ENCODE data around the gene DLEC1. TPM values are rescaled to one million over a fixed set of nuclear protein-coding genes. Genes with fewer than 3 reads are reported as not detected.

The DLEC1 gene
- total and polyA plus RNA-seq, 9 of the 15 experiments (the other 6 are each of a cell fraction or from before 2014, with no cell fraction given) = 0.07 to 0.08 TPM; not detected in 7

DNA sequence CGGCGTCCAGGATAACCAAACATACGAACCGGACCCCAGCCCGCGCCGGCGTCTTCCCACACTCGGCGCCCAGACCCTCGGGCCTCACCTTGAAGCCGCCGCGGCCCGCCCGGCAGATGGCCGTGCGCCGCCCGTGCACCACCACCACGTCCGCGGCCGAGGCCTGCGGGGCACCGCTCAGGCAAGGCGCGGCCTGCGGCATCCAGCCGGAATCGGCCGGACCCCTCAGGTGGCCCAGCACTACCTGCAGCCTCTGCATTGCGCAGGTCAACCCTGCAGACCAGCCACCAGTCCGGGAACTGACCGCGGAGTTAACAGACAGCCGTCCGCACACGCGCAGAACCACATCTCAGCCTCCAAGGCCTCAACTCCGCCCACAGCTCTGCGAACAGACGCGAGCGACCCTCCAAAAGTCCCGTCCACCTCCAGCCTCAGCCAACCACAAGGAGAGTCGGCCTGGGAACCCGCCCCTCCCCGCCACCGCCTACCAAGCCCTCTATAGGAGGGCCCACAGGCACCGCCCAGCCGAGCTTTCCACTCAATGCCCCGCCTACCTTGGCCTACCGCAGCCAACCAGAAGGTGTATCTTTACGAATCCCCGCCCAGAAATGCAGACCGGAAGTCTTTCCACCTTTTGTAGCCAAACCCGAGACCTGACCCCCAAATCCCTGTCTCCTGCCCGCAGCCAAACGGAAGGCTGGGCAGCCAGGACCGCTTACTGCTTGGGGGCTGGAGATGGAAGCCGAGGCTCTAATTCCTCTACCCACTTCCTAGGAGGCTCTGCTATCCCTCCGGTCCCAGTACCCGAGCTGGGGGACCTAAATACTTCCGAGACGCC is 98.0 kb downstream of the DLEC1 start, which contains the start of gene ACAA1 (continued):
- TF ChIP-seq, protein P1, sequence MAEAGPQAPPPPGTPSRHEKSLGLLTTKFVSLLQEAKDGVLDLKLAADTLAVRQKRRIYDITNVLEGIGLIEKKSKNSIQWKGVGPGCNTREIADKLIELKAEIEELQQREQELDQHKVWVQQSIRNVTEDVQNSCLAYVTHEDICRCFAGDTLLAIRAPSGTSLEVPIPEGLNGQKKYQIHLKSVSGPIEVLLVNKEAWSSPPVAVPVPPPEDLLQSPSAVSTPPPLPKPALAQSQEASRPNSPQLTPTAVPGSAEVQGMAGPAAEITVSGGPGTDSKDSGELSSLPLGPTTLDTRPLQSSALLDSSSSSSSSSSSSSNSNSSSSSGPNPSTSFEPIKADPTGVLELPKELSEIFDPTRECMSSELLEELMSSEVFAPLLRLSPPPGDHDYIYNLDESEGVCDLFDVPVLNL (CRISPR knock-in tag; IDR thresholded peaks at IDR 0.05; ENCODE audit: low read depth) = no peak
- TF ChIP-seq ZKSCAN8 (CRISPR knock-in tag; IDR thresholded peaks at IDR 0.05) (no peak), HCFC1 (IDR thresholded peaks at IDR 0.05; ENCODE audit: low read depth, low read length) (peak; percentile 6; the same call in 1 of the 2 replicates), COPS2 (conservative IDR thresholded peaks at IDR 0.05) (no peak), RCOR1 (IDR thresholded peaks at IDR 0.05; ENCODE audit: borderline replicate concordance in 1 of 2, low read depth in 2 of 2, low read length in 2 of 2) (peak in 1 of 2 experiments; percentile 2; a peak in 1 of 4 replicates), HOXB6 (CRISPR knock-in tag; IDR thresholded peaks at IDR 0.05; ENCODE audit: borderline replicate concordance) (no peak), ZNF133 (CRISPR knock-in tag; IDR thresholded peaks at IDR 0.05) (0 out of 2 replicates have a peak, but pooled peaks have one; percentile 69), ZNF431 (CRISPR knock-in tag; IDR thresholded peaks at IDR 0.05) (no peak), NFE2L1 (tag; IDR thresholded peaks at IDR 0.05; ENCODE audit: borderline replicate concordance, low read depth) (no peak), ZNF507 (tag; conservative IDR thresholded peaks at IDR 0.05) (no peak), BRF1 (IDR thresholded peaks at IDR 0.05; ENCODE audit: borderline replicate concordance, extremely low read depth, insufficient read length) (no peak), MXI1 (IDR thresholded peaks at IDR 0.05; ENCODE audit: low read depth, low read length) (0 out of 2 replicates have a peak, but pooled peaks have one; percentile 23), OTX1 (CRISPR knock-in tag; IDR thresholded peaks at IDR 0.05) (peak; percentile 83; the same call in 1 of the 2 replicates), SRF (CRISPR knock-in tag; IDR thresholded peaks at IDR 0.05) (peak in 1 of 2 experiments; percentile 68; a peak in 1 of 4 replicates)
- TF ChIP-seq, protein P2, sequence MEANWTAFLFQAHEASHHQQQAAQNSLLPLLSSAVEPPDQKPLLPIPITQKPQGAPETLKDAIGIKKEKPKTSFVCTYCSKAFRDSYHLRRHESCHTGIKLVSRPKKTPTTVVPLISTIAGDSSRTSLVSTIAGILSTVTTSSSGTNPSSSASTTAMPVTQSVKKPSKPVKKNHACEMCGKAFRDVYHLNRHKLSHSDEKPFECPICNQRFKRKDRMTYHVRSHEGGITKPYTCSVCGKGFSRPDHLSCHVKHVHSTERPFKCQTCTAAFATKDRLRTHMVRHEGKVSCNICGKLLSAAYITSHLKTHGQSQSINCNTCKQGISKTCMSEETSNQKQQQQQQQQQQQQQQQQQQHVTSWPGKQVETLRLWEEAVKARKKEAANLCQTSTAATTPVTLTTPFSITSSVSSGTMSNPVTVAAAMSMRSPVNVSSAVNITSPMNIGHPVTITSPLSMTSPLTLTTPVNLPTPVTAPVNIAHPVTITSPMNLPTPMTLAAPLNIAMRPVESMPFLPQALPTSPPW (CRISPR knock-in tag; IDR thresholded peaks at IDR 0.05) = peak; percentile 62
- TF ChIP-seq, protein P3, sequence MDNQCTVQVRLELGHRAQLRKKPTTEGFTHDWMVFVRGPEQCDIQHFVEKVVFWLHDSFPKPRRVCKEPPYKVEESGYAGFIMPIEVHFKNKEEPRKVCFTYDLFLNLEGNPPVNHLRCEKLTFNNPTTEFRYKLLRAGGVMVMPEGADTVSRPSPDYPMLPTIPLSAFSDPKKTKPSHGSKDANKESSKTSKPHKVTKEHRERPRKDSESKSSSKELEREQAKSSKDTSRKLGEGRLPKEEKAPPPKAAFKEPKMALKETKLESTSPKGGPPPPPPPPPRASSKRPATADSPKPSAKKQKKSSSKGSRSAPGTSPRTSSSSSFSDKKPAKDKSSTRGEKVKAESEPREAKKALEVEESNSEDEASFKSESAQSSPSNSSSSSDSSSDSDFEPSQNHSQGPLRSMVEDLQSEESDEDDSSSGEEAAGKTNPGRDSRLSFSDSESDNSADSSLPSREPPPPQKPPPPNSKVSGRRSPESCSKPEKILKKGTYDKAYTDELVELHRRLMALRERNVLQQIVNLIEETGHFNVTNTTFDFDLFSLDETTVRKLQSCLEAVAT (IDR thresholded peaks at IDR 0.05) = no peak; a peak in 1 of 4 replicates
- TF ChIP-seq, protein P4, sequence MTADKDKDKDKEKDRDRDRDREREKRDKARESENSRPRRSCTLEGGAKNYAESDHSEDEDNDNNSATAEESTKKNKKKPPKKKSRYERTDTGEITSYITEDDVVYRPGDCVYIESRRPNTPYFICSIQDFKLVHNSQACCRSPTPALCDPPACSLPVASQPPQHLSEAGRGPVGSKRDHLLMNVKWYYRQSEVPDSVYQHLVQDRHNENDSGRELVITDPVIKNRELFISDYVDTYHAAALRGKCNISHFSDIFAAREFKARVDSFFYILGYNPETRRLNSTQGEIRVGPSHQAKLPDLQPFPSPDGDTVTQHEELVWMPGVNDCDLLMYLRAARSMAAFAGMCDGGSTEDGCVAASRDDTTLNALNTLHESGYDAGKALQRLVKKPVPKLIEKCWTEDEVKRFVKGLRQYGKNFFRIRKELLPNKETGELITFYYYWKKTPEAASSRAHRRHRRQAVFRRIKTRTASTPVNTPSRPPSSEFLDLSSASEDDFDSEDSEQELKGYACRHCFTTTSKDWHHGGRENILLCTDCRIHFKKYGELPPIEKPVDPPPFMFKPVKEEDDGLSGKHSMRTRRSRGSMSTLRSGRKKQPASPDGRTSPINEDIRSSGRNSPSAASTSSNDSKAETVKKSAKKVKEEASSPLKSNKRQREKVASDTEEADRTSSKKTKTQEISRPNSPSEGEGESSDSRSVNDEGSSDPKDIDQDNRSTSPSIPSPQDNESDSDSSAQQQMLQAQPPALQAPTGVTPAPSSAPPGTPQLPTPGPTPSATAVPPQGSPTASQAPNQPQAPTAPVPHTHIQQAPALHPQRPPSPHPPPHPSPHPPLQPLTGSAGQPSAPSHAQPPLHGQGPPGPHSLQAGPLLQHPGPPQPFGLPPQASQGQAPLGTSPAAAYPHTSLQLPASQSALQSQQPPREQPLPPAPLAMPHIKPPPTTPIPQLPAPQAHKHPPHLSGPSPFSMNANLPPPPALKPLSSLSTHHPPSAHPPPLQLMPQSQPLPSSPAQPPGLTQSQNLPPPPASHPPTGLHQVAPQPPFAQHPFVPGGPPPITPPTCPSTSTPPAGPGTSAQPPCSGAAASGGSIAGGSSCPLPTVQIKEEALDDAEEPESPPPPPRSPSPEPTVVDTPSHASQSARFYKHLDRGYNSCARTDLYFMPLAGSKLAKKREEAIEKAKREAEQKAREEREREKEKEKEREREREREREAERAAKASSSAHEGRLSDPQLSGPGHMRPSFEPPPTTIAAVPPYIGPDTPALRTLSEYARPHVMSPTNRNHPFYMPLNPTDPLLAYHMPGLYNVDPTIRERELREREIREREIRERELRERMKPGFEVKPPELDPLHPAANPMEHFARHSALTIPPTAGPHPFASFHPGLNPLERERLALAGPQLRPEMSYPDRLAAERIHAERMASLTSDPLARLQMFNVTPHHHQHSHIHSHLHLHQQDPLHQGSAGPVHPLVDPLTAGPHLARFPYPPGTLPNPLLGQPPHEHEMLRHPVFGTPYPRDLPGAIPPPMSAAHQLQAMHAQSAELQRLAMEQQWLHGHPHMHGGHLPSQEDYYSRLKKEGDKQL (CRISPR knock-in tag; IDR thresholded peaks at IDR 0.05; ENCODE audit: borderline replicate concordance) = no peak
